Smooth muscle cell (in vitro differentiated cells): ENCODE data around the gene B4GALNT3. TPM values are rescaled to one million over a fixed set of nuclear protein-coding genes. Genes with fewer than 3 reads are reported as not detected.

Experiments used
- DNase-seq: peaks from one replicate; lab custom pipeline; 2025; ENCODE audit not compliant: unreplicated experiment; lab: John Stamatoyannopoulos, UW
- H2AFZ ChIP-seq: fragments of 200-600 bp; sonication (generic); 2 replicates; pipeline ENCODE4 v1.6.0; 2016; ENCODE audit warnings: antibody characterized with exemption, low read depth, mild to moderate bottlenecking
- H3F3A ChIP-seq: fragments of 200-600 bp; sonication (generic); 2 replicates; pipeline ENCODE4 v1.6.0; 2017; ENCODE audit warnings: antibody characterized with exemption, low read depth
- H3K27ac ChIP-seq: fragments of 200-600 bp; sonication (generic); 2 replicates; pipeline ENCODE4 v1.5.1; 2016; ENCODE audit warnings: low read depth, mild to moderate bottlenecking
- H3K27me3 ChIP-seq: fragments of 200-600 bp; sonication (generic); 2 replicates; pipeline ENCODE4 v1.6.1; 2016; ENCODE audit warnings: low read depth, mild to moderate bottlenecking
- H3K36me3 ChIP-seq: fragments of 200-600 bp; sonication (generic); 2 replicates; pipeline ENCODE4 v1.5.1; 2016; ENCODE audit warnings: low read depth
- H3K4me1 ChIP-seq: fragments of 200-600 bp; sonication (generic); 2 replicates; pipeline ENCODE4 v1.5.1; 2016; ENCODE audit warnings: low read depth
- H3K4me2 ChIP-seq: fragments of 200-600 bp; sonication (generic); 2 replicates; pipeline ENCODE4 v1.6.0; 2016; ENCODE audit warnings: mild to moderate bottlenecking
- H3K4me3 ChIP-seq: fragments of 200-600 bp; sonication (generic); 2 replicates; pipeline ENCODE4 v1.5.1; 2016; ENCODE audit warnings: mild to moderate bottlenecking
- H3K79me2 ChIP-seq: fragments of 200-600 bp; sonication (generic); 2 replicates; pipeline ENCODE4 v1.6.0; 2016; ENCODE audit warnings: low read depth, mild to moderate bottlenecking
- H3K9ac ChIP-seq: fragments of 200-600 bp; sonication (generic); 2 replicates; pipeline ENCODE4 v1.6.0; 2016; ENCODE audit warnings: low read depth
- H3K9me3 ChIP-seq: fragments of 200-600 bp; sonication (generic); replicated peaks from 2 replicates; pipeline ENCODE4 v1.5.1; 2016; ENCODE audit warnings: low read depth
- H4K20me1 ChIP-seq: fragments of 200-600 bp; sonication (generic); 2 replicates; pipeline ENCODE4 v1.6.0; 2016; ENCODE audit warnings: low read depth
- CTCF ChIP-seq: fragments of 200-600 bp; sonication (generic); IDR thresholded peaks from 2 replicates; pipeline ENCODE4 v1.5.1; 2017; ENCODE audit warnings: borderline replicate concordance, mild to moderate bottlenecking, antibody characterized with exemption; ENCODE audit not compliant: insufficient read depth, poor library complexity, severe bottlenecking
- WGBS: methylation state at CpG from one replicate; pipeline ENCODE4 v1.1.7; 2016; ENCODE audit warnings: low lambda C conversion rate; 5-methylcytosine and 5-hydroxymethylcytosine counted together
- polyA plus RNA-seq: library from polyadenylated mRNA; unstranded; fragments of >200 nt; fragmentation: Nextera tagmentation; extraction: Ambion mirVana; gene quantifications from 2 replicates; pipeline ENCODE4 v1.2.1, GENCODE V29; 2016
- total RNA-seq: library from RNA; depleted of rRNA; stranded (reverse); fragments of >200 nt; gene quantifications from 2 replicates; pipeline ENCODE4 v1.2.3, GENCODE V29; 2014

The B4GALNT3 gene
- total and polyA plus RNA-seq, 2 experiments from 2014 or later, result 5.1 to 5.7 TPM

DNA sequence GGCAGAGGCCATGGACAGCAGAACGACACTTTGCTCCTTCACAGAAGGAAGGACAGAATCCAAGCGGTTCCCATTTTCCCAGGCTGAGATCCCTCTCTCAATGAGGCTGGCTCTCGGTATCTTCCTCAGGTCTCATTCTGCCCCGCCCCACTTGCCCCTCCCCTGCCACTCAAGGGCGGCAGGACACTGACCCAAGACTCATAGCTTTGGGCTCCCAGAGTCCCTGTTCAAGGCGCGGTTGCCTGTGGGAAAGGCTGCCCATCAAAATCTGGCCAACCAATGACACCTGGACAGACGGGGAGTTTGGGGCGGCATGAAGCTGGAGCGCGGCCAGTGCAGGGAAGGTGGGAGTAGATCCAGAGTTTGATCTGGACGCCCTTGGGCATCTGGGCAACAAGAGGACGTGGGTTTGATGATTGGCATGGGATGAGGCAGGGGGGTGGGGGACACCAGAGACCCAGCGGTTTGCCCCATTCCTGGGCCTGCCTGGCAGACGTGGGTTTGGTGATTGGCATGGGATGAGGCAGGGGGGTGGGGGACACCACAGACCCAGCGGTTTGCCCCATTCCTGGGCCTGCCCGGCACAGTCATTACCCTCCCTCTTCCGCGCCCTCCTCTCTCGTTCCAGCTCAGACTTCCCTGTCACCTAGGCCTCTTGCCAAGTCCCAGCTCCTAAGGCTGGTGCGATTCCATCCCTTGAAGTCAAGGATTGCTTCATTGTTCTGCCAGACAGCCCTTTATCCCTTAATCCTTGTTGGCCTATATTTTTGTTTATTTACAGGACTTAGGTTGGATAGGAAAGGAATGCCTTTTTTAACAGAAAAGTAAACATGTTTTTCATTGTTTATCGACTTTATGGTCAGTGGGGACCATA lies 111.4 kb downstream of the B4GALNT3 start:
- DNase-seq, result peak; percentile 50
- Histone ChIP-seq H3K4me3 (peak overlapping the region; percentile 65), H3K9me3 (no peaks in the 10 kb centered on the region), H3F3A (peaks cover 25% of the 10 kb centered on the region), H3K27ac (peak overlapping the region; percentile 92), H3K79me2 (no peaks in the 10 kb centered on the region), H3K36me3 (no peaks in the 10 kb centered on the region), H3K9ac (peak overlapping the region; percentile 55), H3K4me2 (peak overlapping the region; percentile 88), H3K4me1 (peaks cover 20% of the 10 kb centered on the region), H4K20me1 (no peaks in the 10 kb centered on the region), H2AFZ (peak overlapping the region; percentile 82), H3K27me3 (no peaks in the 10 kb centered on the region)
- TF ChIP-seq CTCF, result no peak
- 22% methylated on average over 20 of the region's 22 CpGs for WGBS

- no peaks in the 10 kb centered on the region for H3K79me2 ChIP-seq
- H3K4me1 ChIP-seq, result peaks cover 20% of the 10 kb centered on the region
- no peak overlapping the region for H3K4me3 ChIP-seq
- no peaks in the 10 kb centered on the region for H3K36me3 ChIP-seq
- H3K4me2 ChIP-seq, result peak overlapping the region; percentile 88
- 39% methylated on average over 19 of the region's 19 CpGs for WGBS
- no peaks in the 10 kb centered on the region for H3K9me3 ChIP-seq
- peak overlapping the region; percentile 92 for H3K27ac ChIP-seq
- H3F3A ChIP-seq, result peaks cover 25% of the 10 kb centered on the region
- H3K27me3 ChIP-seq, result no peaks in the 10 kb centered on the region
- no peaks in the 10 kb centered on the region for H4K20me1 ChIP-seq
- no peak for DNase-seq
- H2AFZ ChIP-seq, result no peak overlapping the region
- H3K9ac ChIP-seq, result peak overlapping the region; percentile 10
- no peak for TF ChIP-seq CTCF
These were observed 112.2 kb downstream of the B4GALNT3 start for GRCh38 chr12:571795-572531.

- DNase-seq, result no peak
- H3F3A ChIP-seq, result peaks cover 25% of the 10 kb centered on the region
- no peak overlapping the region for H2AFZ ChIP-seq
- H3K4me2 ChIP-seq, result peak overlapping the region; percentile 88
- no peaks in the 10 kb centered on the region for H3K36me3 ChIP-seq
- 72% methylated on average over 3 of the region's 3 CpGs for WGBS
- peak overlapping the region; percentile 92 for H3K27ac ChIP-seq
- TF ChIP-seq CTCF, result no peak
- no peak overlapping the region for H3K4me3 ChIP-seq
- H3K9me3 ChIP-seq, result no peaks in the 10 kb centered on the region
- no peaks in the 10 kb centered on the region for H3K79me2 ChIP-seq
- no peaks in the 10 kb centered on the region for H4K20me1 ChIP-seq
- peaks cover 20% of the 10 kb centered on the region for H3K4me1 ChIP-seq
- no peaks in the 10 kb centered on the region for H3K27me3 ChIP-seq
- H3K9ac ChIP-seq, result peak overlapping the region; percentile 10
These were observed 112.8 kb downstream of the B4GALNT3 start for GRCh38 chr12:572532-572899.
